GM19328 (cell line): ENCODE results near the gene HSD3B1.
"Not testable (repeated sequence)": the region's sequence is repeated elsewhere in the genome, so short reads cannot be mapped to it uniquely, and the experiment has no call there.

Source experiments
- ATAC-seq: cut with Tn5 transposase; IDR thresholded peaks from one replicate; pipeline ENCODE4 v1.9.1; 2021; ENCODE audit warnings: mild to moderate bottlenecking, moderate library complexity; ENCODE audit not compliant: unreplicated experiment

Gene HSD3B1

DNA sequence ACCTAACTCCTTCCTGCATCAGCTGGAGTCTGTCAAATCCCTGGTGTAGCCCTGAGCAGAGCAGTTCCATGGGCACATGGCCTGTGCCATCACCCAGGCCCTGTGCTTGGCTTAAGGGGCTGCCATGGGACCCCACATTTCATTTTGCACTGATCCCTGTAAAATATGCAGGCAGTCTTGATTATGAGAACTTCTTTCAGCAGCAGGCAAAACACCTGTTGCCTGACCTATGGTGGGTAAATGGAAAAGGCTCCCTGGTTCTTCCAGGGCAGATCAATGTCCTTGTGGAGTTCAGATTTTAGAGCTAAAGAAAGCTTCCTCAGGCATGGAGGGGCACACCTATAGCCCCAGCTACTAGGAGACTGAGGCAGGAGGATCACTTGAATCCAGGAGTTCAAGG lies 44.2 kb downstream of the HSD3B1 start:
- ATAC-seq: no peak

DNA sequence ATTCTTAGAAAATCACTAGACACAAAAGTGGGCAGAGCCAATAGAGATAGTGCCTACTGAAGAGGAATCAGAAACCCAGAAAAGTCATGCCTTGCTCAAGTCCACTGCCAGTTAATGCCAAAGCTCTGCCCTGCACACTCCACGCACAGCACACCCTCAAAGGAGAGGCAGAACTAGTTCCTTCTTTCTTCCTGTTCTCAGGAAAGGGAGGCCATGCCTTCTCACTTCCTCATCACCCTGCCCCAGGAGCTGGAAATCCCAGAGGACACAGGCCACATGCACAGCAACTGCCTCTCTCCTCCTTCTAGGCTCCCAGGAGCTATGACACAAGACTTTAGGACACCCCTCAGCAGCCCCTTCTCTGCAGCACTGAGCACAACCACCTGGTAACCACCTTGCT lies 45.6 kb downstream of the HSD3B1 start:
- not testable (repeated sequence) for ATAC-seq

DNA sequence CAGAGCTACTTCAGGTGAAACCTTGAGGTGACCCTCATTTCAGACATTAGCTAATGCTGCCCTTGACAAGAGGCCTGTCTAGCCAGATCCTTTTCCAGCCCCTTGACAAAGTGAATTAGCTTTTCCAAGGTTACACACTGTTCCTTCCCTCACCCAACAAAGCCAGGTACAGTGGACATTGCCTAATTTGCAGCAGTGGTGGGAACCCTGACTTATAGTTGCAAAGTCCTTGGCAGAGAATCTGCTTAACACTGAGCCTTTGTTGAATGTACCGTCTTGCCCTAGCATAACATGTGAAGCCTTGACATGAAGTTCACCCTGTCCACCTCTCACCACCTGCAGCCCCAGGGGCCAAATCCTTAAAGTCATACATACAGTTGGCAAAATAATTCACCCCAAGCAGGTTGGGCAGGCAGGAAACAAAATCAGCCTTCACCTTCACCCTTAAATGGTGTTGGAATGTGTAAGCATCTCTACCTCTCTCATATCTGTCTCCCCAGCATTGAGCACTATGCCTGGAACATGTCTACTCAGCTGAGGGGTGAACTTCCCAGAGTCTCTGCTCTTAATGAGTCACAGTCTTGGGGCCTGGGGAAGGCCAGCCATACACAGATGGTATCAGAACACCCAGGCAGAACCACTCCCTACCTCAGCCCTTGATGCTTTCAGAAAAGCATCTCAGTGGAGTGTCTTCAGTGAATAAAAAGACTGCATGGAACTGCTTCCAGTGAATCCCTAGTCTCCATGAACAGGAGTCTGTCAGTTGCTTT lies 46.5 kb downstream of the HSD3B1 start:
- not testable (repeated sequence) for ATAC-seq

DNA sequence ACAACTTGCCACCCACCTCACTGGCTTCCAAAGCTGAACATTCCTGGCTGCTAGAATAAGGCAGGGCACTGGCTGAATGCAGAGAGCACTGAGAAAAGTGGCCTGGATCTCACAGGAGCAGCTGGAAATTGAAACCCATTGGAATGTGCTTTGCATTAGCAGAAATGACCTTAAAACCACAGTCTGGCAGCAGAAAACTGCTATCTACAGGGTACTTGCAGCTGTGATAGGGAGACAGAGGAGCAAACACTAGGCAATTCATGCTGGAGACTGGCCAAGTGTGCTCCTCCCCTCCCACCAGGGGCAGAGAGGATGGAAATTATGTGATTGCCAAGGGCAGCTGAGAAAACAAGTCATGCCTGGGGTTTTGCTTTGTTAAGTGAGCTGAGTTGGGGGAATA lies 47.2 kb downstream of the HSD3B1 start:
- ATAC-seq: no peak

DNA sequence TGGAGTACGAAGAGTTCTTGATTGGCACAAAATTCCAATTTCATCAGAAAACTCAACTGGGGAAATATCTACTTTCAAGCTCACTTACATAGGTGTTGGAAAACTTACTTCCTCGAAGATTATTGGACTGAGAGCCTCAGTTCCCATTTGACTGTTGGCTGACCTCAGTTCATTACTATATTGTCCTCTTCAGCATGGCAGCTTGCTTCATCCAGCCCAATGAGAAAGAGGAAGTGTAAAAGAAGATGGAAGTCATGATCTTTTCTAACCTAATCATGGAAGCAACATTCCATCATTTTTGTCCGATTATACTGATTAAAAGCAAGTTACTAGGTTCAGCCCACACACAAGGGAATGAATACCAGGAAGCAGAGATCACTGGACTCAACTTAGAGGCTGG lies 49.4 kb downstream of the HSD3B1 start:
- ATAC-seq: no peak

DNA sequence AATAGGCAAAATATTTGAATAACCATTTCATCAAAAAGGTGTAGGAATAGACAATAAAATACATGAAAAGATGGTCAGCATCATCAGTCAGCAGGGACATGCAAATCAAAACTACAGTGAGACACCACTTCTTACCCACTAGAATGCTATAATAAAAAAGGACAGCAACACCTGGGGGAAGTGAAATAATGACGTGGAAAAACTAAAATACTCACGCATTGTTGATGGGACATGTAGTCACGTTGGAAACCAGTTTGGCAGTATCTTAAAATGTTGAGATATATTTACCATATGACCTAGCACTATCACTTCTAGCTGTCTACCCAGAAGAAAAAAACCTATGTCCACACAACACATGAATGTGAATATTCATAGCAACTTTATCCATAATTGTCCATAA lies 53.4 kb downstream of the HSD3B1 start:
- not testable (repeated sequence) for ATAC-seq

DNA sequence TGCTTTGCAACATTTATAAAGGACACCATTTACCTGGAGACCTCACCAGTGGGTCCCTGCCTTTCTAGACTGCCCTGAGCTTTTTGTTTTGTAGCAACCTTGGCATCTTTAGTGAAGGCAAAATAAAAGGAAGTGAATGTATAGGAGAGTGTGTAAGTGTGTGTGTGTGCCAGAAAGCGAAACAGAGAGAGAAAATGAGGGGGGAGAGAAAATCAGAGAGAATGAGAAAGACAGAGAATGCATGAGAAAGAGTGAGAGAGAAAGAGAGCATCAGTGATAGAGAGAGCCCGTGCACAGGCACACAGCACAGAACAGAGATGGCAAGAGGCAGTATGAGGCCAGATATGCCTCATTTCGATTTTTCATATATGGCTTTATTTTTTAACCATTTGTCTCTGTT lies 57.5 kb downstream of the HSD3B1 start:
- ATAC-seq: no peak
